Neuronal stem cell (in vitro differentiated cells): ENCODE data around the gene RAB21.

Experiments used
- DNase-seq: peaks from one replicate; pipeline ENCODE4 v3.0.0-alpha.2; 2013; ENCODE audit warnings: low spot score
- H2AFZ ChIP-seq: one replicate; pipeline ENCODE4 v1.6.1; 2013; ENCODE audit warnings: mild to moderate bottlenecking, low read length, inconsistent platforms
- H2AK5ac ChIP-seq: 2 replicates; pipeline ENCODE4 v1.6.1; 2013; ENCODE audit warnings: low read depth, mild to moderate bottlenecking, inconsistent platforms, low read length, moderate library complexity, mixed read lengths
- H2BK120ac ChIP-seq: 2 replicates; pipeline ENCODE4 v1.6.1; 2013; ENCODE audit warnings: low read depth, mild to moderate bottlenecking, inconsistent platforms, low read length, moderate library complexity, mixed read lengths
- H2BK12ac ChIP-seq: one replicate; pipeline ENCODE4 v1.6.1; 2013; ENCODE audit warnings: low read length, inconsistent platforms
- H2BK15ac ChIP-seq: 2 replicates; pipeline ENCODE4 v1.6.1; 2013; ENCODE audit warnings: mild to moderate bottlenecking, low read length, inconsistent platforms, mixed read lengths
- H2BK5ac ChIP-seq: one replicate; pipeline ENCODE4 v1.6.1; 2013; ENCODE audit warnings: inconsistent platforms, mild to moderate bottlenecking, low read length, moderate library complexity
- H3K14ac ChIP-seq: one replicate; pipeline ENCODE4 v1.6.1; 2013; ENCODE audit warnings: low read length, inconsistent platforms
- H3K18ac ChIP-seq: 2 replicates; pipeline ENCODE4 v1.6.1; 2013; ENCODE audit warnings: low read length, inconsistent platforms
- H3K23ac ChIP-seq: 2 replicates; pipeline ENCODE4 v1.6.1; 2013; ENCODE audit warnings: low read depth, mild to moderate bottlenecking, mixed read lengths, low read length, inconsistent platforms; ENCODE audit not compliant: poor library complexity
- H3K27ac ChIP-seq: replicated peaks from 3 replicates; pipeline ENCODE4 v1.5.1; 2013; ENCODE audit warnings: low read length, inconsistent platforms
- H3K27me3 ChIP-seq, 3 experiments: 2 replicates each; pipeline ENCODE4 v1.6.1; 2013; ENCODE audit warnings: low read length in 3 of 3, mild to moderate bottlenecking in 2 of 3, inconsistent platforms in 1 of 3, low read depth in 1 of 3, mixed read lengths in 1 of 3, moderate library complexity in 1 of 3; ENCODE audit not compliant: control insufficient read depth in 3 of 3, insufficient read depth in 3 of 3
- H3K36me3 ChIP-seq, 2 donors: replicated peaks in 1 of 2; 2 replicates each; pipeline ENCODE4 v1.6.1; 2013; ENCODE audit warnings: low read length in 2 of 2; ENCODE audit not compliant: control insufficient read depth in 2 of 2, insufficient read depth in 2 of 2
- H3K4ac ChIP-seq: 2 replicates; pipeline ENCODE4 v1.6.1; 2013; ENCODE audit warnings: inconsistent platforms, mild to moderate bottlenecking, low read length, moderate library complexity
- H3K4me1 ChIP-seq, 2 donors: 1 replicate in 1 of 2; 2 replicates in 1 of 2; pipeline ENCODE4 v1.6.1; 2013; ENCODE audit warnings: low read length in 2 of 2, low read depth in 1 of 2; ENCODE audit not compliant: control insufficient read depth in 2 of 2, insufficient read depth in 1 of 2
- H3K4me2 ChIP-seq: one replicate; pipeline ENCODE4 v1.6.1; 2013; ENCODE audit warnings: mild to moderate bottlenecking, low read length, inconsistent platforms; ENCODE audit not compliant: insufficient read depth, poor library complexity, severe bottlenecking
- H3K4me3 ChIP-seq, 2 donors: 2 replicates each; pipeline ENCODE4 v1.5.1; 2013; ENCODE audit warnings: low read length in 2 of 2, mild to moderate bottlenecking in 2 of 2, inconsistent platforms in 1 of 2, moderate library complexity in 1 of 2
- H3K79me1 ChIP-seq: one replicate; pipeline ENCODE4 v1.6.1; 2013; ENCODE audit warnings: low read depth, mild to moderate bottlenecking, inconsistent platforms, low read length, moderate library complexity
- H3K9ac ChIP-seq: one replicate; pipeline ENCODE4 v1.6.1; 2013; ENCODE audit warnings: mild to moderate bottlenecking, low read depth, low read length, inconsistent platforms; ENCODE audit not compliant: poor library complexity
- H3K9me3 ChIP-seq, 2 donors: replicated peaks in 1 of 2; 2 replicates each; pipeline versions ENCODE3 to v1.6.1; 2013; ENCODE audit warnings: low read length in 2 of 2, mild to moderate bottlenecking in 2 of 2, inconsistent platforms in 1 of 2, low read depth in 1 of 2, mixed read lengths in 1 of 2, moderate library complexity in 1 of 2; ENCODE audit not compliant: control insufficient read depth in 2 of 2, insufficient read depth in 1 of 2
- H4K8ac ChIP-seq: one replicate; pipeline ENCODE4 v1.6.1; 2013; ENCODE audit warnings: low read depth, mild to moderate bottlenecking, inconsistent platforms, low read length, moderate library complexity
- H4K91ac ChIP-seq: one replicate; pipeline ENCODE4 v1.6.1; 2013; ENCODE audit warnings: low read length, low read depth, mild to moderate bottlenecking, inconsistent platforms; ENCODE audit not compliant: poor library complexity
- WGBS, 2 donors: extraction: QIAGEN DNeasy Blood & Tissue Kit; methylation state at CpG; one replicate each; pipeline ENCODE4 v1.1.7; 2013; ENCODE audit warnings: missing lambda C conversion rate in 2 of 2, mixed read lengths in 1 of 2; ENCODE audit not compliant: insufficient read length in 2 of 2, insufficient replicate concordance in 1 of 2; ENCODE audit errors: extremely low coverage in 2 of 2; 5-methylcytosine and 5-hydroxymethylcytosine counted together

The RAB21 gene

DNA sequence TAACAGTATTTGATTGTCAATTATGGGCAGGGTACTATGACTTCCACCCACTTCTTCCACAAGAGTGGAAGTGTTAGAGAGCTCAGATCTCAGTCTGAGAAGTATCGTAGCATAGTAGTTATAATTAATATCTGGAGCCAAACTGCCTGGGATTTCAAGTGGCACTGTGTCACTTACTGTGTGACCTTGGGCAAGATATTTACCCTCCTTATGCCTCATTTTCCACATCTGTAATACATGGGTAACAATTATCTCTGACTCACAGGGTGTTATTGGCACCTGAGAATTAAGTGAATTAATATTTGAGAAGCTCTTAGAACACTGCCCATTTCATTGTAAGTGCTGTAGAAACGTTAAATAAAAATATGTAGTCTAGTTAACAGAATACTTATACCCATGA lies 11.5 kb downstream of the RAB21 start:
- no peak overlapping the region for H4K91ac ChIP-seq
- DNase-seq, result no peak
- no CpG with 5 or more reads among the region's 2 CpGs for WGBS, 2 donors

DNA sequence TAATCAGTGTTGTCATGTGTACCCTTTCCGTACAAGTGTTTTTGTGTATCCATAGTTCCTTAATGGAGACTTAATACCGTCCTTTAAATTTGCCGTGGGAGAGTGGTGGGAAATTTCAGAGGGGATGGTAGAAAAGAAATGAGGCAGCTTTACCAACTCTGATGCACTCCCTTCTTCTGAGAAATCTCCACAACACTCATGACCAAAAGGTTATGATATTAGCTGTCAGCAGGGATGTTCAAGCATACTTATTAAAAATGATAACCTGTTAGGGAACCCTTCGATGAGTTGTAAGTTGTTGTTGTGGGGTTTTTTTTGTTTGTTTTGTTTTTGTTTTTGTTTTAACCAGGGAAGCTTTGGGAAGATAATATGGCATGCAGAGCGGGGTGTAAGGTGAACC lies 12.5 kb downstream of the RAB21 start:
- no peak overlapping the region for H2BK120ac ChIP-seq
- peaks cover 0 to 33% of the 10 kb centered on the region in 2 donors for H3K36me3 ChIP-seq
- WGBS, 2 donors, result 100% methylated on average over 1 of the region's 5 CpGs; no CpG with 5 or more reads in 1 of the 2 donors
- no peak overlapping the region for H2AK5ac ChIP-seq
- H3K79me1 ChIP-seq, result no peaks in the 10 kb centered on the region
- H4K91ac ChIP-seq, result no peak overlapping the region
- no peak overlapping the region for H3K9ac ChIP-seq
- no peak overlapping the region for H2BK12ac ChIP-seq
- H3K23ac ChIP-seq, result no peak overlapping the region
- peaks cover 0 to 29% of the 10 kb centered on the region in 2 donors for H3K9me3 ChIP-seq
- H3K27ac ChIP-seq, result no peak overlapping the region
- no peaks in the 10 kb centered on the region for H3K27me3 ChIP-seq
- no peak overlapping the region for H3K4me3 ChIP-seq
- no peak overlapping the region for H2BK15ac ChIP-seq
- no peaks in the 10 kb centered on the region for H3K4me1 ChIP-seq
- no peak overlapping the region for H2AFZ ChIP-seq
- H3K14ac ChIP-seq, result no peak overlapping the region
- H3K18ac ChIP-seq, result no peak overlapping the region
- DNase-seq, result no peak
- no peak overlapping the region for H3K4me2 ChIP-seq
- H2BK5ac ChIP-seq, result no peak overlapping the region
- no peak overlapping the region for H3K4ac ChIP-seq
- H4K8ac ChIP-seq, result no peak overlapping the region

More for the DNA sequence above, 11.5 kb downstream of the RAB21 start:
- Histone ChIP-seq H2AFZ (no peak overlapping the region), H3K9me3 (peaks cover 0 to 30% of the 10 kb centered on the region in 2 donors), H3K4me3 (no peak overlapping the region), H3K14ac (no peak overlapping the region), H4K8ac (no peak overlapping the region), H3K27me3 (no peaks in the 10 kb centered on the region), H3K27ac (no peak overlapping the region), H3K9ac (no peak overlapping the region), H3K4me2 (no peak overlapping the region), H3K18ac (no peak overlapping the region), H2AK5ac (no peak overlapping the region), H2BK120ac (no peak overlapping the region), H2BK5ac (no peak overlapping the region), H3K4me1 (no peaks in the 10 kb centered on the region), H3K36me3 (peaks cover 0 to 23% of the 10 kb centered on the region in 2 donors), H3K23ac (no peak overlapping the region), H3K4ac (no peak overlapping the region), H3K79me1 (no peaks in the 10 kb centered on the region), H2BK12ac (no peak overlapping the region), H2BK15ac (no peak overlapping the region)

DNA sequence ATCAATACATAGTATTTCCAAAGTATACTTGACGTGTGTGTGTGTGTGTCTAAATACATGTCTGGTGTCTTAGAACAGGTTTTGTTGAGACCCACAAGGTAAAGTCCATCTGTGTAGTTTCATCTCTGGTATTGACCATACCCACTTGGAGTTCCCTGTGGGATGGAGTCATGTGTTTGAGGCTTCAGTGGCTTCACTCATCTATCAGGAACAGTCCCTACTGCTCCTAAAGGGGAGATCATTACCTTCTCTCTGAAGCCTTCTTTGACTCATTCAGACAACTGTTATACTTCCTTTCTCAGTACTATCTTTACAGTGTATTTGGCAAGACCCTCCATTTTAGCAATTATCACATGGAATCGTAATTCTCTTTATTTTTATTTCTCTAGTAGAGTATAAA lies 14.2 kb downstream of the RAB21 start:
- Histone ChIP-seq H3K18ac (no peak overlapping the region), H2BK15ac (no peak overlapping the region), H3K4me2 (no peak overlapping the region), H4K8ac (no peak overlapping the region), H3K27ac (no peak overlapping the region), H4K91ac (no peak overlapping the region), H2BK12ac (no peak overlapping the region), H2AFZ (no peak overlapping the region), H3K4me1 (no peaks in the 10 kb centered on the region), H3K79me1 (no peaks in the 10 kb centered on the region), H3K9me3 (peaks cover 0 to 19% of the 10 kb centered on the region in 2 donors), H2AK5ac (no peak overlapping the region), H3K9ac (no peak overlapping the region), H3K27me3 (no peaks in the 10 kb centered on the region), H2BK5ac (no peak overlapping the region), H3K4me3 (no peak overlapping the region), H3K23ac (no peak overlapping the region), H3K36me3 (peaks cover 2 to 45% of the 10 kb centered on the region in 2 donors), H3K4ac (no peak overlapping the region), H2BK120ac (no peak overlapping the region), H3K14ac (no peak overlapping the region)
- WGBS, 2 donors, result no CpG with 5 or more reads among the region's 2 CpGs
- no peak for DNase-seq

DNA sequence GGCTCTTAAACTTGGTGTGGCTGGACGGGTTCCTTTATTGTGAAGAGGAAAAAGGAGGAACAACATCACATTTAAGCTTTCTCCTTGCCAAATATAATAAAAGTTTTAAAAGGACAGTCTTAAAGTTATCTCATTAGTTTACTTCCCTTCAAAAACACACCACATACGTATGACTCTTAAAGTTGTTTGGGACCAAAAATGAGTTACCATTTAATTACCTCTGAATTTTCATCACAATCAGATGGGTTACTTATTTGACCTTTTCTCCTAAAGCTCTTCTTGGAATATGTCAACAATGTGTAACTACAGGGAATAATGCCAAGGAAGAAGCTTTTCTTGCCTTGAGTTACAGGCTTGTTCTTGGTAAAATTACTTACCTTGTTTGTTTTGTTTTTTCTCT lies 16.4 kb downstream of the RAB21 start:
- no CpG with 5 or more reads among the region's 2 CpGs for WGBS, 2 donors
- no peak overlapping the region for H3K4me3 ChIP-seq
- H2BK5ac ChIP-seq, result no peak overlapping the region

More for the DNA sequence above, 16.4 kb downstream of the RAB21 start:
- Histone ChIP-seq H2BK15ac (no peak overlapping the region), H3K23ac (no peak overlapping the region), H3K36me3 (peaks cover 2 to 63% of the 10 kb centered on the region in 2 donors), H3K14ac (no peak overlapping the region), H2AFZ (no peak overlapping the region), H3K27me3 (no peaks in the 10 kb centered on the region), H2AK5ac (no peak overlapping the region), H2BK120ac (no peak overlapping the region), H4K8ac (no peak overlapping the region), H3K18ac (no peak overlapping the region), H3K27ac (no peak overlapping the region), H4K91ac (no peak overlapping the region), H3K9ac (no peak overlapping the region), H3K4me1 (no peaks in the 10 kb centered on the region), H3K79me1 (no peaks in the 10 kb centered on the region), H2BK12ac (no peak overlapping the region), H3K4ac (no peak overlapping the region), H3K4me2 (no peak overlapping the region), H3K9me3 (peaks cover 0 to 13% of the 10 kb centered on the region in 2 donors)
- DNase-seq, result no peak
